BLaER1 treated with 17β-estradiol and CSF1 and Interleukin-3, amounts not matched to agents 10 nM and 100 nM (cell line): Measurements from ENCODE around the gene PARP15.
A peak's percentile ranks its signal among the peaks of the same experiment; 100 is the strongest.
"Not testable (repeated sequence)": the region's sequence is repeated elsewhere in the genome, so short reads cannot be mapped to it uniquely, and the experiment has no call there.

ENCODE experiments used
- H3K27ac ChIP-seq, 11 experiments: shearing (Covaris generic); formaldehyde crosslinking; 2 replicates each; pipeline ENCODE4 v1.8.1; 2022
- H3K27me3 ChIP-seq, 11 experiments: shearing (Covaris generic); formaldehyde crosslinking; 2 replicates each; pipeline ENCODE4 v1.8.1; 2022
- H3K36me3 ChIP-seq, 11 experiments: shearing (Covaris generic); formaldehyde crosslinking; 2 replicates each; pipeline ENCODE4 v1.8.1; 2022
- H3K4me1 ChIP-seq, 10 experiments: shearing (Covaris generic); formaldehyde crosslinking; 2 replicates each; pipeline ENCODE4 v1.8.1; 2022
- H3K4me2 ChIP-seq, 11 experiments: shearing (Covaris generic); formaldehyde crosslinking; 2 replicates each; pipeline ENCODE4 v1.8.1; 2022
- H3K4me3 ChIP-seq, 10 experiments: shearing (Covaris generic); formaldehyde crosslinking; 2 replicates each; pipeline ENCODE4 v1.8.1; 2022
- H3K9ac ChIP-seq, 11 experiments: shearing (Covaris generic); formaldehyde crosslinking; 2 replicates each; pipeline ENCODE4 v1.8.1; 2022
- H3K9me3 ChIP-seq, 11 experiments: shearing (Covaris generic); formaldehyde crosslinking; replicated peaks in 1 of 11; 2 replicates each; pipeline ENCODE4 v1.8.1; 2022
- H4K20me1 ChIP-seq, 11 experiments: shearing (Covaris generic); formaldehyde crosslinking; 2 replicates each; pipeline ENCODE4 v1.8.1; 2022
- Cebpa-rat ChIP-seq, 11 experiments: shearing (Covaris generic); IDR thresholded peaks; 2 replicates each; pipeline ENCODE4 v1.8.1; 2022

PARP15 gene

DNA sequence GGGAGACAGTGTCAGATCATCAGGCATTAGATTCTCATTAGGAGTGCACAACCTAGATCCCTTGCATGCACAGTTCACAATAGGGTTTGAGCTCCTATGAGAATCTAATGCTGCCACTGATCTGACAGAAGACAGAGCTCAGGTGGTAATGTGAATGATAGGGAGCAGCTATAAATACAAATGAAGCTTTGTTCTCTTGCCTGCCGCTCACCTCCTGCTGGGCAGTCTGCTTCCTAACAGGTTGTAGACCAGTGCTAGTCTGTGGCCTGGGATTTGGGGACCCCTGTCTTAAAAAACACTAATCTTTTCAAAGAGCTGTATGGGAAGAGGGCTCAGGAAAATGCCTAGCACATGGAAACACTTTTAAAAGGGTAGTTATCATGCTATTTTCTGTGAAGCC is 52.3 kb downstream of the PARP15 start:
- no peak overlapping the region for H3K4me2 ChIP-seq
- no peak for TF ChIP-seq Cebpa-rat (IDR thresholded peaks at IDR 0.05)
- 0 out of 20 replicates have a peak, but pooled peaks cover 0 to 3% (median 0%) of the 10 kb centered on the region in 10 experiments for H3K4me1 ChIP-seq
- H3K27ac ChIP-seq: no peak overlapping the region
- H3K4me3 ChIP-seq: no peak overlapping the region
- H3K27me3 ChIP-seq: no peaks in the 10 kb centered on the region
- H4K20me1 ChIP-seq: no peaks in the 10 kb centered on the region
- no peaks in the 10 kb centered on the region for H3K9me3 ChIP-seq
- H3K36me3 ChIP-seq: peaks cover 15 to 86% (median 33%) of the 10 kb centered on the region in 11 experiments; a peak in 17 of 22 replicates
- H3K9ac ChIP-seq: no peak overlapping the region

DNA sequence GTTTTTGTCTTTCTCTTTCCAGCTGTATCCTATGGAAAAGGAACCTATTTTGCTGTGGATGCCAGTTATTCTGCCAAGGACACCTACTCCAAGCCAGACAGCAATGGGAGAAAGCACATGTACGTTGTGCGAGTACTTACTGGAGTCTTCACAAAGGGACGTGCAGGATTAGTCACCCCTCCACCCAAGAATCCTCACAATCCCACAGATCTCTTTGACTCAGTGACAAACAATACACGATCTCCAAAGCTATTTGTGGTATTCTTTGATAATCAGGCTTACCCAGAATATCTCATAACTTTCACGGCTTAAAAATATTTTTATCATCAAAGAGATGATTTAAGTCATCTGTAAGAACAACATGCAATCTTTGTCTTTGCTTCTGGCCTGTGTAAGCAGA is 58.3 kb downstream of the PARP15 start:
- Histone ChIP-seq H3K27ac (no peak overlapping the region), H3K27me3 (no peaks in the 10 kb centered on the region), H3K4me1 (no peaks in the 10 kb centered on the region), H3K36me3 (peaks cover 21 to 60% (median 33%) of the 10 kb centered on the region in 11 experiments; a peak in 21 of 22 replicates), H3K9ac (no peak overlapping the region), H3K9me3 (no peaks in the 10 kb centered on the region), H3K4me3 (no peak overlapping the region), H4K20me1 (no peaks in the 10 kb centered on the region), H3K4me2 (no peak overlapping the region)
- no peak for TF ChIP-seq Cebpa-rat (IDR thresholded peaks at IDR 0.05)

DNA sequence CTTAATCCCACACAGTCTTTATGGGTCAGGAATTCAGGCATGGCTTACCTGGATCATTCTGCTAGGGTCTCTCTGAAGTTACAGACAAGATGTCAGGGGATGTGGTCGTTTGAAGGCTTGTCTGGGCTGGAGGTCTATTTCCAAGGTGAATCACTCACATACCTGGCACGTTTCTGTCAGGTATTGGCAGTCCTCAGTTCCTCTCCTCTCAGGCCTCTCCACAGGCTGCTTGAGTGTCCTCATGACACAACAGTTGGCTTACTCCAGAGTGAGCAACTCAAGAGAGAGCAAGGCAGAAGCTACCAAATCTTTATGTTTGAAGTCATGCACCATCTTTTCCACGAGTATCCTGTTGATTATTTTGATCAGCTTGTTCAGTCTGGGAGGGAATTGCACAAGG is 59.2 kb downstream of the PARP15 start:
- no peak overlapping the region for H3K4me3 ChIP-seq
- H3K4me2 ChIP-seq: no peak overlapping the region
- no peaks in the 10 kb centered on the region for H3K9me3 ChIP-seq
- no peaks in the 10 kb centered on the region for H3K27me3 ChIP-seq
- no peak overlapping the region for H3K27ac ChIP-seq
- peaks cover 21 to 52% (median 33%) of the 10 kb centered on the region in 11 experiments; a peak in 21 of 22 replicates for H3K36me3 ChIP-seq
- no peaks in the 10 kb centered on the region for H3K4me1 ChIP-seq
- no peaks in the 10 kb centered on the region for H4K20me1 ChIP-seq
- TF ChIP-seq Cebpa-rat (IDR thresholded peaks at IDR 0.05): no peak
- no peak overlapping the region for H3K9ac ChIP-seq

DNA sequence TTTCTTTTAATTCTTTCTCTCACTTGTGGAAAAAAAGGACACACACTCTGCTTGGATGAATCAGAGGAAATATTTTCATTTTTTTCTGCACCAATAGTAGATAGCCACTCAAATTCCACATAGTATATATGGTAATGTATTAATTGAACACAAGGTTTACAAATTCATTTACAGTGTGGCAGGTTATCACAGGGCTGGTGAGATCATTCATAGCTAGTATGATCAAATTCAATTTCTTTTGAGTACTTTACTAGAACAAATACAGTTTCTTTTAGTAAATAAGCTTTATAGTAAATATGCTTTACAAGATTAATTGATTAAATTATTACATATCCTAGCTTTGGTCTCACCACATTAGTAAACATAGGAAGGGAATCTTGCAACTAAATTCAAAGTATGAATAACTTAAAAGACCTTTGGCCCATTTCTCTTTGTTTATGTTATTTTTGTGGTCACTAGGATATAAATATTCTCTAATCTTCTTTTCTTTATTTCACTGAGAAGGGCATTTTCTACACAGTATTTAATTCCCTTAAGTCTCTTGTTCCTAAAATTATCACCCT is 63.1 kb downstream of the PARP15 start:
- Histone ChIP-seq H3K9ac (no peak overlapping the region), H3K27ac (no peak overlapping the region), H3K9me3 (no peaks in the 10 kb centered on the region), H3K4me2 (no peak overlapping the region), H3K27me3 (no peaks in the 10 kb centered on the region), H4K20me1 (no peaks in the 10 kb centered on the region), H3K4me3 (no peak overlapping the region), H3K36me3 (peaks cover 9 to 22% (median 18%) of the 10 kb centered on the region in 11 experiments; a peak in 21 of 22 replicates), H3K4me1 (peaks cover 0 to 10% (median 6%) of the 10 kb centered on the region in 10 experiments; a peak in 7 of 20 replicates)
- TF ChIP-seq Cebpa-rat (IDR thresholded peaks at IDR 0.05): no peak

DNA sequence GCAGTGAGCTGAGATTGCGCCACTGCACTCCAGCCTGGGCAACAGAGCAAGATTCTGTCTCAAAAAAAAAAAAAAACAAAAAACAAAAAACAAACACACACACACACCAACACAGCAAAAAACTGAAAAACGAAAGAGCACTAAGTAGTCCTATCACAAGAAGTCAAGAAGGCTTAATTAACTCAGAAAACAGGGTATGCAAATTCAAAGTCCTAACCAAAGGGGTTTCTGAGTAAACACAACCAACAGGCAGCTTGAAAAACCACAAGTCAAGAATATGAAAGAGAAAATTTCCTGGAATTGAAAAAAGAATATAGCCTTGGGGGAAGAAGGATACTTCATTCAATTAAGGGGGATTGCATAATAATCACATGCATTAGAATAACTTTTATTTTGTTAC is 65.5 kb downstream of the PARP15 start:
- TF ChIP-seq Cebpa-rat (IDR thresholded peaks at IDR 0.05): 0 out of 22 replicates have a peak, but pooled peaks of 1 of the 11 experiments have one; percentile 6
- no peak overlapping the region for H3K4me3 ChIP-seq
- no peaks in the 10 kb centered on the region for H3K36me3 ChIP-seq
- H4K20me1 ChIP-seq: no peaks in the 10 kb centered on the region
- H3K9ac ChIP-seq: no peak overlapping the region
- H3K9me3 ChIP-seq: no peaks in the 10 kb centered on the region
- no peaks in the 10 kb centered on the region for H3K27me3 ChIP-seq
- H3K4me2 ChIP-seq: peak overlapping the region in 2 of 11 experiments; percentile 2 to 10; a peak in 2 of 22 replicates
- H3K27ac ChIP-seq: no peak overlapping the region
- H3K4me1 ChIP-seq: peaks cover 7 to 24% (median 19%) of the 10 kb centered on the region in 10 experiments; a peak in 16 of 20 replicates

DNA sequence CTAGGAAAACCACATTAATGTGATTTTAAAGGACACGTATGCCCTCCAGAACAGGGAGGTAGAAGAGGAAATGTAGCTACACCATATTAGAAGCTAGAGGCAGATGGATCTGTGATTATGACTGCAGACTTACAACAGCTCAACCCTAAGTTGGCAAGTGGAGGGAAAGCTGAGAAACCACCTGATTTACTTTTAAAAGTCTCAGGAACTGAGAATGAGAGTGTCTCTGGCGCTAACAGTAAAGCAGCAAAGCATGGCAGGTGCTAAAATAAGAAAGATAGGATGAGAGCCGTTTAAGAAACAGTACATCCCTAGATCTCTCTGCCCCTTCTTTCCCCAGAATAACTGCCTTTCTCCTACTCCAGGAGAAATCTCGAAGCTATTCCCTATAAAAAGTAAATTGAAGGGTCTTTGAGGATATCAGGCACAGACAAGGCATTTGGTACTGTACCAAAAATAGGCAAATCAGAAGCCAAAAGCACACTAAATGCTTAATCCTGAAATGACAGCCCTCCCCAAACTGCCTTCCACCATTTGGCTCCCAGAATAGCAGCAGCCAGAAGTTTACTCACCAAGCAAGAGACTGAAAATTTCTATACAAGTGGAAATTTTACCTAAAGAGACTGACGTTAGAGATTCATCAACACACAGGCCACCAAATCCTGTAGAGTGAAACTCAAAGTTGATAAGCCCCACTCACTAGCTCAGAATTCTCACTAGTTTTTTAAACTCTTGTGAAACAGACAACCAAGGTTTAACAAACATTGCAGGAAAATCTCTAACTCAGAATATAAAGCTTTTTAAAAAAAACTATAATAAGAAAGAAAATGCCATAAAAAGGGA is 68.9 kb downstream of the PARP15 start:
- no peak for TF ChIP-seq Cebpa-rat (IDR thresholded peaks at IDR 0.05)
- H3K4me2 ChIP-seq: peak overlapping the region; percentile 11 to 71 (median 59)

DNA sequence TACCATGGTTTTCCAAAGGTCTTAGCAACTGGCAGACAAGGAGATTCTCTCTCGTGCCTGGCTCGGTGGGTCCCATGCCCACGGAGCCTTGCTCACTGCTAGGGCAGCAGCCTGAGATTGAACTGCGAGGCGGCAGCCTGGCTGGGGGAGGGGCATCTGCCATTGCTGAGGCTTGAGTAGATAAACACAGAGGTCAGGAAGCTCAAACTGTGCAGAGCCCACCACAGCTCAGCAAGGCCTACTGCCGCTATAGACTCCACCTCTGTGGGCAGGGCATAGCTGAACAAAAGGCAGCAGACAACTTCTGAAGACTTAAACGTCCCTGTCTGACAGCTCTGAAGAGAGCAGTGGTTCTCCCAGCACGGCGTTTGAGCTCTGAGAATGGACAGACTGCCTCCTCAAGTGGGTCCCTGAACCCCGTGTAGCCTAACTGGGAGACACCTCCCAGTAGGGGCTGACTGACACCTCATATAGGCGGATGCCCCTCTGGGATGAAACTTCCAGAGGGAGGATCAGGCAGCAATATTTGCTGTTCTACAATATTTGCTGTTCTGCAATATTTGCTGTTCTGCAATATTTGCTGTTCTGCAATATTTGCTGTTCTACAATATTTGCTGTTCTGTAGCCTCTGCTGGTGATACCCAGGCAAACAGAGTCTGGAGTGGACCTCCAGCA is 73.9 kb downstream of the PARP15 start:
- H3K4me2 ChIP-seq: not testable (repeated sequence)

More for the DNA sequence above, 68.9 kb downstream of the PARP15 start:
- Histone ChIP-seq H3K9me3 (peaks cover 0 to 6% (median 0%) of the 10 kb centered on the region in 11 experiments; a peak in 7 of 22 replicates), H3K27ac (peak overlapping the region in 5 of 11 experiments; percentile 2 to 30 (median 15); a peak in 6 of 22 replicates), H3K36me3 (no peaks in the 10 kb centered on the region), H3K27me3 (no peaks in the 10 kb centered on the region), H3K9ac (peak overlapping the region in 4 of 11 experiments; percentile 25 to 35 (median 31); a peak in 3 of 22 replicates), H4K20me1 (no peaks in the 10 kb centered on the region), H3K4me1 (peaks cover 7 to 24% (median 19%) of the 10 kb centered on the region in 10 experiments; a peak in 16 of 20 replicates), H3K4me3 (peak overlapping the region in 2 of 10 experiments; percentile 6 to 16; a peak in 2 of 20 replicates)

DNA sequence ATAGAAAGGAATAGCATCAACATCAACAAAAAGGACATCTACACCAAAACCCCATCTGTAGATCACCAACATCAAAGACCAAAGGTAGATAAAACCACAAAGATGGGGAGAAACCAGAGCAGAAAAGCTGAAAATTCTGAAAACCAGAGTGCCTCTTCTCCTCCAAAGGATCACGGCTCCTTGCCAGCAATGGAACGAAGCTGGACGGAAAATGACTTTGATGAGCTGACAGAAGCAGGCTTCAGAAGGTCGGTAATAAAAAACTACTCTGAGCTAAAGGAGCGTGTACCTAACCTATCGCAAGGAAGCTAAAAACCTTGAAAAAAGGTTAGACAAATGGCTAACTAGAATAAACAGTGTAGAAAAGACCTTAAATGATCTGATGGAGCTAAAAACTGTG is 74.5 kb downstream of the PARP15 start:
- not testable (repeated sequence) for H3K4me3 ChIP-seq, H3K27me3 ChIP-seq, H4K20me1 ChIP-seq, H3K4me2 ChIP-seq, H3K36me3 ChIP-seq, H3K27ac ChIP-seq, H3K9ac ChIP-seq, H3K4me1 ChIP-seq, H3K9me3 ChIP-seq

More for the DNA sequence above, 73.9 kb downstream of the PARP15 start:
- not testable (repeated sequence) for H3K9me3 ChIP-seq, H3K27me3 ChIP-seq, H3K9ac ChIP-seq, H4K20me1 ChIP-seq, H3K4me3 ChIP-seq, H3K27ac ChIP-seq, H3K36me3 ChIP-seq
- peaks cover 2 to 11% (median 9%) of the 10 kb centered on the region in 10 experiments; a peak in 15 of 20 replicates for H3K4me1 ChIP-seq

DNA sequence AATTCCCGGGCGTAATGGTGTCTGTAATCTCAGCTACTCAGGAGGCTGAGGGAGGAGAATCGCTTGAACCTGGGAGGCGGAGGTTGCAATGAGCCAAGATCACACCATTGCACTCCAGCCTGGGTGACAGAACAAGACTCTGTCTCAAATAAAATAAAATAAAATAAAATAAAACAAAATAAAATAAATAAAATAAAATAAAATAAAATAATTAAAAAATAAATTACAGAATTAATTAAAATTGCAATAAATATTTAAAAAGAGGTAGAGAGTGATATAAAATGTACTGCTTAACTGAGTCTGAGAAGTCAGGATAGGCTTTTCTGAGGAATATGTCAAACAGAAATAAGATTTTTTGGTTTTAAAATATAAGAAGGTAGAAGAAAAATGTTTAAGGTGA is 80.9 kb downstream of the PARP15 start:
- not testable (repeated sequence) for H3K27me3 ChIP-seq, H3K9ac ChIP-seq, H3K27ac ChIP-seq, H3K36me3 ChIP-seq, H3K4me3 ChIP-seq, H4K20me1 ChIP-seq
- H3K9me3 ChIP-seq: peaks cover 15 to 21% (median 17%) of the 10 kb centered on the region in 11 experiments
- peaks cover 6 to 25% (median 9%) of the 10 kb centered on the region in 10 experiments for H3K4me1 ChIP-seq
- peak overlapping the region in 6 of 11 experiments; percentile 37 to 63 (median 48); a peak in 9 of 22 replicates for H3K4me2 ChIP-seq
